ENCODE measurements around the gene TEKT3.

The TEKT3 gene

DNA sequence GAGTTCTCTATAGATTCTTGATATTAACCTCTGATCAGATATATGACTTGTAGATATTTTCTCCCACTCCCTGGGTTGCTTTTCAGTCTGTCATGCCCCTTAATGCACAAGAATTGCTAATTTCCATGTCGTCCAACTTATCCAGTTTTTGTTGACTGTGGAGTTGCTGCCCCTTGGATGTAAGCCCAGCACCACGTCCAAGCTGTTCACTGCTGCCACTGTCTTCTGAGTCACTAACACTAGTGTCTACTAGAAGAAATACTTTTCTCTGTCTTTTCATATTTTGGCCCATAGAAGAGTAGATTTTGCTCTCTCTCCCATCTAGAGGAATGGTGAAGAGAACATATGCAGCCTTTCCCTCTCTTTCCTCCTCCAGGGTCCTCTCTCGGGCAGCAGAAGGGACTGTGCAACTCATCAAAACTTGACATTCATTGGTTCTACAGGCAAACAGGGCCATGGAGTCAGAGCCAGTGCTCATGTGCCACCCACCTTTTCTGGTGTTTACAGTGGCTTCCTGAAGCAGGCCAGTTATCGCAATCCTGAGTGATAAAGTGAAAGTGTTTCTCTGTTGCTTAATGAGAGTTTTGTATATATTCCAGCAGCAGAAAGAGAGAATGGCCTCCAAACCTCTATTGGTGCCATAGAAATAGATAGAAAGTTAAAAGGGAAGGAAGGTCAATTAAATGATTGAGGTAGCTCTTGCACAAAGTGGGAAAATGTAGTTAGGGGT lies 53.7 kb downstream of the TEKT3 start:
- DNase-seq (ENCODE audit: low read depth), result no peak
- H3K4me3 ChIP-seq (ENCODE audit: low read depth, low read length), result no peak overlapping the region
- TF ChIP-seq, protein P1, sequence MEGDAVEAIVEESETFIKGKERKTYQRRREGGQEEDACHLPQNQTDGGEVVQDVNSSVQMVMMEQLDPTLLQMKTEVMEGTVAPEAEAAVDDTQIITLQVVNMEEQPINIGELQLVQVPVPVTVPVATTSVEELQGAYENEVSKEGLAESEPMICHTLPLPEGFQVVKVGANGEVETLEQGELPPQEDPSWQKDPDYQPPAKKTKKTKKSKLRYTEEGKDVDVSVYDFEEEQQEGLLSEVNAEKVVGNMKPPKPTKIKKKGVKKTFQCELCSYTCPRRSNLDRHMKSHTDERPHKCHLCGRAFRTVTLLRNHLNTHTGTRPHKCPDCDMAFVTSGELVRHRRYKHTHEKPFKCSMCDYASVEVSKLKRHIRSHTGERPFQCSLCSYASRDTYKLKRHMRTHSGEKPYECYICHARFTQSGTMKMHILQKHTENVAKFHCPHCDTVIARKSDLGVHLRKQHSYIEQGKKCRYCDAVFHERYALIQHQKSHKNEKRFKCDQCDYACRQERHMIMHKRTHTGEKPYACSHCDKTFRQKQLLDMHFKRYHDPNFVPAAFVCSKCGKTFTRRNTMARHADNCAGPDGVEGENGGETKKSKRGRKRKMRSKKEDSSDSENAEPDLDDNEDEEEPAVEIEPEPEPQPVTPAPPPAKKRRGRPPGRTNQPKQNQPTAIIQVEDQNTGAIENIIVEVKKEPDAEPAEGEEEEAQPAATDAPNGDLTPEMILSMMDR (IDR thresholded peaks at IDR 0.05; ENCODE audit: low read depth, low read length, missing control alignments), result no peak
- in situ Hi-C loops (cut with HindIII; ENCODE audit: low sequenced_read_pairs), result no loop called here

DNA sequence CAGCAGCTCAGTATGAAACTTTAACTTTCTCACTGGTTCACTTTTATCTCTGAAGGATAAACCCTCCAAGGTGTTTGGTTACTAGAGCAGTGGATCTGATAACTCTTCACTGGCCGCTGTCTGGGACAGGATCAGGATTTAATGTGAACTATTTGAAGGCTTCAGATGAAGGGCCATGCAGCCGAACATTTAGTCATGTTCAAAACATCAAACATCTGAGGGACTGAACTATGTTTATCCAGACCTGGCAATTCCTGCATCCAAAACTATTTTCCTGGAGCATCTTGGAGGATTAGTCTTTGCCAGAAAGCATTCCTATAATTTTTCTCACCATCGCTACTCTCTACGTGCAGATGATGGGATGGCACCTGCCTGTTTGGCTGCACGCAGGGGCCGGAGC lies 55.9 kb downstream of the TEKT3 start:
- TF ChIP-seq, protein P1 (IDR thresholded peaks at IDR 0.05; ENCODE audit: low read depth, low read length, missing control alignments), result no peak
- in situ Hi-C loops (cut with HindIII; ENCODE audit: low sequenced_read_pairs), result no loop called here
- H3K4me3 ChIP-seq (ENCODE audit: low read depth, low read length), result no peak overlapping the region
- DNase-seq (ENCODE audit: low read depth), result no peak

DNA sequence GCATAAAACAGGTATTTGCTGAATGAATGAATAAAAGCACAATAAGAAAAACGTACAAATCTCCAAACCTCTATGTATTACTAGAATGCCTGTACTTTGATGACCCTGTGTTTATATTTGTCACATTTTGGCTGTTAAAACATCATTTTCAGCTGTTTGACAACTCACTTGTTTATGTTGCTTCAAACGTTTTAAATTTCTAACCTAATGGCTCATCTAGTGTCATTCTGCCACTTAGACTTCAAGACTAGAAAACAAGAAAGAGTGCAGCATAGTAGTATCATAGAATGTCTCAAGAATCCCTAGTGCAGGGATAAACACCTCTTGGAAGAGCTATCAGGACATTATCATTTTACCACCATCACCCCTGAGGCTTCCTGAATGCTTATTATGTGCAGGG lies 56.9 kb downstream of the TEKT3 start:
- in situ Hi-C loops (cut with HindIII; ENCODE audit: low sequenced_read_pairs), result no loop called here
- TF ChIP-seq, protein P1 (IDR thresholded peaks at IDR 0.05; ENCODE audit: low read depth, low read length, missing control alignments), result no peak
- H3K4me3 ChIP-seq (ENCODE audit: low read depth, low read length), result no peak overlapping the region
- DNase-seq (ENCODE audit: low read depth), result no peak

DNA sequence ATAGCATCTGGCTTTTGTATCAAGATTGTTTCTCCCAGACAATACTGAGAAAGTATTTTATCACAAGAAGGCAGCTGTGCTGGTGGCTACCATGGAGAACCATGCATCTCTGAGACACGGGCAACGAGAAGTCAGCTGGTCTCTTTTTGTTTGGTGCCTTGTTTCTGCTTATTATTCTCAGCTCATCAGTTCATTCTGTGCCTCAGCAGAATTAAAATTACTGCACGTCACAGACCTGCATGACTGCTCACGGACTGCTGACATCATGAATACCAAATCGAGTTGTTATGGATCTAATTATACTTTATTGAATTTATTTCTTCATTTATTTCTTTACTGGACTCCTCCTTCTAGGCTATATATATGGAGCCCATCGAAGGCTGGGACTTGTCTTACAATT lies 57.3 kb downstream of the TEKT3 start:
- TF ChIP-seq, protein P1 (IDR thresholded peaks at IDR 0.05; ENCODE audit: low read depth, low read length, missing control alignments), result no peak
- in situ Hi-C loops (cut with HindIII; ENCODE audit: low sequenced_read_pairs), result no loop called here
- no peak for DNase-seq (ENCODE audit: low read depth)
- H3K4me3 ChIP-seq (ENCODE audit: low read depth, low read length), result no peak overlapping the region

DNA sequence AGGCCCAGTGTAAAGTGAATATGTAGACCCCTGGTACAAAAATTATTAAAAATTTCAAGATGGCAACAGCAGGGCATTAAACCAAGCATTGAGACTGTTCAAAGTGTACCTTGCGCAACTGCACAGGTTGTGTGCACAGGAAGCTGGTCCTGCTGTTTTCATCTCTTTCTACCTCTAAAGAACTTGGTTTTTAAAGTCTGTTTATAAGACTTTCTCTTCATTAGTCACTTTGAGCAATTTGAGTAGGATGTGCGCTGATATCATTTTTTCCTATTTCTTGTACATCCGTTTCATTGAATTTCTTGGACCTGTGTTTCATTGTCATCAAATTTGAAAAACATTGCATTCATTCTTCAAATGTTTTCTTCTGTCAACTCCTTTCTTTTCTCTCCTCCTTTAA lies 59.5 kb downstream of the TEKT3 start:
- TF ChIP-seq, protein P1 (IDR thresholded peaks at IDR 0.05; ENCODE audit: low read depth, low read length, missing control alignments), result no peak
- H3K4me3 ChIP-seq (ENCODE audit: low read depth, low read length), result no peak overlapping the region
- DNase-seq (ENCODE audit: low read depth), result no peak
- in situ Hi-C loops (cut with HindIII; ENCODE audit: low sequenced_read_pairs), result no loop called here

DNA sequence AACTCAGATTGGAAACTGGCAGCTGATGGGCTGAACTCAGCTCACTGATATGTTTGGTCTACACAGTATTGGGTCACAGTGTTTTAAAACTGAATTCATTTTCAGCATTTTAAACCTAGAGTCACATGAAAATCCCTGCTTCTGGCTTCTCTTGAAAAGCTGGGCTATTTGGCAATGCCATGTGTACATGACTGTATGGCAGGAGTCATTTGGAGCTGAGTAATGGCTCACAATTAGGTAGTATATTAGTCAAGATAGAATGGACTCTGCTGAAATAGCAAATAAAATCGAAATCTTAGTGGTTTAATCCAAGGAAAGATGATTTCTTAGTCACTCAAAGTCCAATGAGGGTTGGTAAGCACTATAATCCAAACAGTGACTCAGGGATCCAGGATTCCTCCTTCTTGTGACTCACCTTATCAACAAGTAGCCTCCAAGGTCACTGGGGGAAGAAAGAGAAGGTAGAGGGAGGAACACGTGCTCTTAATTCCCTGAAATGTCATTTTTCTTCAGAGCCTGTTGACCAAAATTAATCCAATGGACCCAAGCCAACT lies 62.4 kb downstream of the TEKT3 start:
- DNase-seq (ENCODE audit: low read depth), result no peak
- H3K4me3 ChIP-seq (ENCODE audit: low read depth, low read length), result no peak overlapping the region
- TF ChIP-seq, protein P1 (IDR thresholded peaks at IDR 0.05; ENCODE audit: low read depth, low read length, missing control alignments), result no peak
- in situ Hi-C loops (cut with HindIII; ENCODE audit: low sequenced_read_pairs), result no loop called here
